Astrocyte of the cerebellum (primary cell): Measurements from ENCODE around the gene CMIP.

ENCODE experiments used
- DNase-seq: peaks from one replicate; pipeline ENCODE4 v3.0.0-alpha.2; 2011; ENCODE audit warnings: low read depth
- H3K4me3 ChIP-seq: 2 replicates; pipeline ENCODE4 v1.5.1; 2011; ENCODE audit warnings: mild to moderate bottlenecking, low read depth, low read length, moderate library complexity
- CTCF ChIP-seq: IDR thresholded peaks from 2 replicates; pipeline ENCODE4 v1.5.1; 2012; ENCODE audit warnings: low read length, low read depth, moderate library complexity, mild to moderate bottlenecking; ENCODE audit errors: missing control alignments
- in situ Hi-C: cut with HindIII; loops from 2 replicates; pipeline ENCODE4 v1.10.0; 2017; ENCODE audit warnings: low sequenced_read_pairs

CMIP gene

GRCh38 chr16:81551151-81551808 is 106.7 kb downstream of the CMIP start:
- no peak for DNase-seq
- no peak overlapping the region for H3K4me3 ChIP-seq
- in situ Hi-C loops = no loop called here
- TF ChIP-seq CTCF = no peak

GRCh38 chr16:81551821-81552304 is 107.3 kb downstream of the CMIP start:
- no peak overlapping the region for H3K4me3 ChIP-seq
- TF ChIP-seq CTCF = no peak
- in situ Hi-C loops = no loop called here
- DNase-seq = no peak

GRCh38 chr16:81552743-81553079 is 108.1 kb downstream of the CMIP start:
- no peak for DNase-seq
- in situ Hi-C loops = no loop called here
- TF ChIP-seq CTCF = no peak
- H3K4me3 ChIP-seq = no peak overlapping the region

- TF ChIP-seq CTCF = no peak
- DNase-seq = no peak
- no peak overlapping the region for H3K4me3 ChIP-seq
- in situ Hi-C loops = no loop called here
Observed at GRCh38 chr16:81553080-81553813, 108.6 kb downstream of the CMIP start.

- TF ChIP-seq CTCF = no peak
- in situ Hi-C loops = no loop called here
- H3K4me3 ChIP-seq = no peak overlapping the region
- DNase-seq = no peak
Observed at GRCh38 chr16:81553814-81554675, 109.4 kb downstream of the CMIP start.

GRCh38 chr16:81554979-81555378 is 110.4 kb downstream of the CMIP start:
- no peak overlapping the region for H3K4me3 ChIP-seq
- no peak for TF ChIP-seq CTCF
- in situ Hi-C loops = loop anchor here (5.0 kb wide), 1 partner anchor 63 kb away; no protein-coding TSS in a partner anchor
- DNase-seq = no peak
